HG03565 (cell line): Measurements from ENCODE around the gene NCBP3.
A peak's percentile ranks its signal among the peaks of the same experiment; 100 is the strongest.
"Not testable (repeated sequence)": the region's sequence is repeated elsewhere in the genome, so short reads cannot be mapped to it uniquely, and the experiment has no call there.

ENCODE experiments used
- ATAC-seq: cut with Tn5 transposase; IDR thresholded peaks from one replicate; pipeline ENCODE4 v1.9.1; 2021; ENCODE audit warnings: mild to moderate bottlenecking, moderate library complexity; ENCODE audit not compliant: unreplicated experiment

Gene NCBP3

DNA sequence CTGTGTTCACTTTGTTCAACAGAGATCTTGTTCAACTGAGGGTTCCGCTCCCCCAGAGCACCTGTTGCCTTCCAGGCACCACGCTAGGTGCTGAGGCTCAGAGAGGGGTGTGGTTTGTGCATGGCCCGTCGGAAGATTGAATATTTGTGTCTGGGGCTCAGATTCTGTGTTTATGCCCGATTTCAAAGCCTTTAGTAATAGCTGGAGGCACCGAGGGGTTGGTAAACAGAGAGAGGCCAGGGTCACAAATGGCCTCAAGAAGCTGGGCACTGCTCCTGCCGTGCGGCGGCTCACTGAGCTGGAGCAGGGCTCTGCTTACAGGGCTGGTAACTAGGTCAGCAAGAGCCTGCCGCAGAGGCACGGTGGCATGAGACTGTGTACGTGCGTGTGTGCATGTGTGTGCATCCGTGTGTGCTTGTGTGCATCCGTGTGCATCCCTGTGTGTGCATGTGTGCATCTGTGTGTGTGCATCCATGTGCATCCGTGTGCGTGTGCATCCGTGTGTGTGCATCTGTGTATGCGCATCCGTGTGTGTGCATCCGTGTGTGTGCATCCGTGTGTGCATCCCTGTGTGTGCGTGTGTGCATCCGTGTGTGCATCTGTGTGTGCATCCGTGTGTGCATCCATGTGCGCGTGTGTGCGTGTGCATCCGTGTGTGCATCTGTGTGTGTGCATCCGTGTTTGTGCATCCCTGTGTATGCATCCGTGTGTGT lies 50.5 kb downstream of the NCBP3 start:
- ATAC-seq = no peak

DNA sequence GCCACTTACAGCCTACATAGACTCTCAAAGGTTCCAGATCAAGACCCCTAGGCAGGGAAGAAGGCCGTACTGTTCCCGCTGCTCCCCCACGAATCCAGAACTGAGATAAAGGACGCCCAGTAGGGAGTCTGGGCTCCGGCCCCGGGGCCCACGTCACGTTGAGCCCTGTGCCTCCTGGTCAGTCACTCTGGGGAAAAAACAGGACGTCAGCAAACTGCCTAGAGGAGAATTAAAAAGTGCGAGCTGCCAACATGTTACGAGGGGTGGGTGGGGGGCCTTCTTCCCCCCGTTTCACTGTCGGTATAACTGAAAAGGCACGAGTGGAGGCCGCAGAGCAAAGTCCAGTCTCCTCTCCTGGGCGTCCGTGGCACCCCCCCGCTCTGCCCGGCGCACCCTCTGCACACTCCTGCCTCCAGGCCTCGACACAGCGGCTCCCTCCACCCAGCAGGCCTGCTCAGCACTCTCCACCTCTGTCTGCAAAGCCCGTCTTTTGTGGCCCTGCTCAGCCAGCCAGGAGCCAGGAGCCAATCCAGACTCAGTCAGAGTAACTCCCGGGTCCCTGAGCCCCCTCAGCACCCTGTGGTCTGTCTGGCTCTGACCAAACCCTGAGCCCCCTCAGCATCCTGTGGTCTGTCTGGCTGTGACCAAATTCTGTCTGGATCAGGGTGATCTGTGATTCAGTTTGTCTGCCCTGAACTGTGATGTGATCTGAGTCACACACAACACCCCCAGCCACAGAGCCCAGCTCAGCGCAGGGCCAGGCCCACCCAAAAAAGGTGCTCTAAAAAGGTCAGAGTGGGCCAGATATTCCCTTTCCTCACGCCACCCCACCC lies 51.3 kb downstream of the NCBP3 start:
- no peak for ATAC-seq

- ATAC-seq = not testable (repeated sequence)
These were observed 51.9 kb downstream of the NCBP3 start for GRCh38 chr17:3794152-3794551.

DNA sequence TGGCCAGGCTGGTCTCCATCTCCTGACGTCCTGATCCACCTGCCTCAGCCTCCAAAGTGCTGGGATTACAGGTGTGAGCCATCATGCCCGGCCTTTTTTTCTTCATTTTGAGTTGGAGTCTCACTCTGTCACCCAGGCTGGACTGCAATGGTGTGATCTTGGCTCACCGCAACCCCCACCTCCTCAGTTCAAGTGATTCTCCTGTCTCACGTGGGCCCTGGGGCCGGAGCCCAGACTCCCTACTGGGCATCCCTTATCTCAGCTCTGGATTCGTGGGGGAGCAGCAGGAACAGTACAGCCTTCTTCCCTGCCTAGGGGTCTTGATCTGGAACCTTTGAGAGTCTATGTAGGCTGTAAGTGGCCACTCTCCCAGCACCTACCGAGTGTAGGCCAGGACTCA lies 52.8 kb downstream of the NCBP3 start:
- ATAC-seq = not testable (repeated sequence)

- ATAC-seq = no peak
These were observed 53.6 kb downstream of the NCBP3 start for GRCh38 chr17:3792481-3792880.

DNA sequence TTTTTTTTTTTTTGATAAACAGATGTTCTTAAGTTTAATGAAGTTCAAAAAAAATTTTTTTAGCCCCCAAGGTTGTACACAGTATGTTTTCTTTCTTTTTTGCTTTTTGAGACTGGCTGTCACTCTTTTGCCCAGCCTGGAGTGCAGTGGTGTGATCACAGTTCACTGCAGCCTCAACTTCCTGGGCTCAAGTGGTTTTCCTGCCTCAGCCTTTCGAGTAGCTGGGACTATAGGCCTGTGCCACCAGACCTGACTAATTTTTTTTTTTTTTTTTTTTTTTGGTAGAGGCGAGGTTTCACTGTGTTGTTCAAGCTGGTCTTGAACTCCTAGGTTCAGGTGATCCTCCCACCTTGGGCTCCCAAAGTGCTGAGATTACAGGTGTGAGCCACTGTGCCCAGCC lies 57.8 kb downstream of the NCBP3 start:
- no peak for ATAC-seq

- not testable (repeated sequence) for ATAC-seq
These were observed 60.7 kb downstream of the NCBP3 start for GRCh38 chr17:3785323-3785722.

DNA sequence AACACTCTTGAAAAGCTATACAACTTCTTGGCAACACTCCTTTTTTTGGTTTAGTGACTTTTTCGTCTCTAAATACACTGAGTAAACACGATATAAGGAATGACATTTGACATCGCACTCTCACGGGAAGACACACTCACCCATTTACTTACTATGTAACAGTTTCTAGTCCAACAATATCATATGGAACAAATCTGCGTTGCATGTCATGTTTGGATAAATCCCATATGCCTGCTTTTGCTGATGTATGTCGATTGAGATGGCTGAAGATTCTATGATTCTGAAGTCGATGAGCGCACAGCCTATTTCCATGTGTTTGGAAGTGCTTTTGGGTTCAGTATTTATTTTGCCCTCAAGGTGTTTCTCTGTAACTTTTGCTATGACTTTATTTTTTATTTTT lies 63.3 kb downstream of the NCBP3 start:
- no peak for ATAC-seq

DNA sequence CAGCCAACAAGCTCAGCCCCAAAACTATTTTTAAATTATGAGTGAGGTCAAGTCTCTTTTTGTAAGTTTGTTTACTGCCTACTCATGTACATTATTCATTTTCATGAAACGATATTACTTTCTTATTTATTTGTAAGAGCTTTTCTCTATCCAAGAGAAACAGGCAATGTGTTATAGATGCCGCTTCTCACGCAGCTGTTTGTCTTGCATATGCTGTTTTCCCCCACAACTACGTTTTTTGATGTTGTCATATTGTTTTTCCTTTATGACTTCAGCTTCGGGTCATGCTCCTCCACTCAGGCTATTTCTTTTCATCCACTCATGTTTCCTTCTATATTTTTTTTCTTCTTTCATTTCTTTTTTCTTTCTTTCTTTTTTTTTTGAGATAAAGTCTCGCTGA lies 65.1 kb downstream of the NCBP3 start:
- ATAC-seq = no peak

GRCh38 chr17:3777366-3778120 lies 68.5 kb downstream of the NCBP3 start:
- ATAC-seq = no peak

DNA sequence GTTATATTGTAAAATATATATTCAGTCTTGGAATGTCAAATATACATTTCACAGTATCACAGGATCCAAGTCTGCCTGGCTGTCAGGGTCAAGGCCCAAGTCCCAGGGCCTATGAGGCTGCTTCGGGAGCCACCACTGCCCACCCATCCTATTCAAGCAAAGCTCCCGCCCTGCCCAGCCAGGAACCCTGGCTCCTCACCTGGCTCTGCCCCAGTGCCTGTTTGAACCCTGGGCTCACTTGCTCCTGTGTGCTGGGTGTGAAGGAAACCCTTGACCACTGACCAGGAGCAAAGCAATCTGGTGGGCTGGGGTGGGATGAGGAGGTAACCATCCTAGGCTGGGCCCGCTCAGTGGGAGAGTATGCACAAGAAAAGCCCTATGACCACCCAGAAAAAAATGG lies 72.1 kb downstream of the NCBP3 start:
- no peak for ATAC-seq

DNA sequence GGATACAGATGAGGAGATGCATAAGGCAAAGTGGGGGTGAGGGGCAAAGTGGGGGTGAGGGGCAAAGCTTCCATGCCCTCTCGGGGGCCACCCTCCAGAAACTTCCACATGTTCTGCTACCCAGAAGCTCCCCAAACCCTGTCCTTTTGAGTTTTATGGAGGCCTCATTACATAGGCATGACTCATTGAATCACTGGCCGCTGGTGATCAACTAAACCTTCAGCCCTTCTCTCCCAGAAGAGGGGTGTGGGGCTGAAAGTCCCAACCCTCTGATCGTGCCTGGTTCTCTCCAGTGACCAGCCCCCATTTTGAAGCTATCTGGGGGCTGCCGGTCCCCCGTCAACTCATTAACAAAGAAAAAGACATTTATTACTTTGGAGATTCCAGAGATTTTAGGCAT lies 72.5 kb downstream of the NCBP3 start:
- no peak for ATAC-seq

DNA sequence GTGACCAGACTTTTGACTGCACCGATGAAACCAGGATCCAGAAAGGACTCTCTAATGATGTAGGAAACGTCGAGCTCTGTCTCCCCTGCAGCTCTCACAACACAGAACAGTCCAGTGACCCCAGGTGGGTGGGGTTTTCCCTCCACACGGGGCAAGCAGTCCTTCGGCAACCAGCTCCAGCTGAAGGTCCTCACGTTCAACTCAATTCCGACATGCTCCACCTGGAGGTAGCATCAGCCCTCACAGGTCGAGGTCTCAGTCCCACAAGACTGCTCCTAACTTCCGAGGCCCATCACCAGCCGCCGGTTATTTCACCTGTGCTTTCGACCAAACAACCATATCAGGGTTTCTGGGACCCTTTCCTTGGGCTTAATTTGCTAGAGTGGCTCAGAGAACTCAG lies 73.3 kb downstream of the NCBP3 start:
- no peak for ATAC-seq

- ATAC-seq = no peak
These were observed 74.9 kb downstream of the NCBP3 start for GRCh38 chr17:3771140-3771539.

DNA sequence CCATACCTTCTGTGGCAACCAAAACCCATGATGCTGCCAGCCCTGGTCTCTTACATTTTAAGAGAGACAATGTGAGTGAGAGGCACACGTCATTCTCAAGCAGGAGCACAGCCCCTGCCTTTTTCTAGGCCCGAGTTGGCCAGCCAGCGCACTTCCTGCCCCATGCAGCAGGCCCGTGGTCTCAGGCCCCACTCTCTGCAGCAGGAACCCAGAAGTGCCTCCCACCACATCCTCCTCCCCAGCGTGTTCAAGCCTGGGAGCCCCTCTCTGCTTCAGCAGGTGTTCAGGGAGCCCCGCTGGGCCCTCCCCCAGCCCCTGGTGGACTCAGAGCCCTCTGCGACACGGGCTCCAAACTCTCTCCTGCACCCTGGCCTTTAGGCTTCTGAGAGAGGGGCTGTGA lies 75.6 kb downstream of the NCBP3 start:
- no peak for ATAC-seq

DNA sequence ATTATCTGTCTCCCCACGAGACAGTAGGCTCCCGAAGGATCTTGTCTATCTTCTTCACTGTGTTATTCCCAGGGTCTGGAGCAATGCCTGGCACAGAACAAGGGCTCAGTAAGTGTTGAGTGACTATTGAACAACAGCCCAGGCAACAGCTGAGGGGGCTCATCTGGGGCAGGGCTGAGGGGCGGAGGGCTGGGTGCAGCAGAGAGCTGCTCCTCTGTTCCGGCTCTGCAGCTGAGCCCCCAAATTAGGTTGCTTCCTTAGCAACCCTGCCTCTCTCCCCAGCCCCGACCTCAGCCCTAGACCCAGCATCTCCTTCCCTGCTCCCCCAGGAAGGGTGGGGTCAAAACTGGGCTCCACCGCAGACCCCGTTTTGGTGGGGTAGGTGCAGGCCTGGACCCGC lies 77.3 kb downstream of the NCBP3 start:
- ATAC-seq = no peak

DNA sequence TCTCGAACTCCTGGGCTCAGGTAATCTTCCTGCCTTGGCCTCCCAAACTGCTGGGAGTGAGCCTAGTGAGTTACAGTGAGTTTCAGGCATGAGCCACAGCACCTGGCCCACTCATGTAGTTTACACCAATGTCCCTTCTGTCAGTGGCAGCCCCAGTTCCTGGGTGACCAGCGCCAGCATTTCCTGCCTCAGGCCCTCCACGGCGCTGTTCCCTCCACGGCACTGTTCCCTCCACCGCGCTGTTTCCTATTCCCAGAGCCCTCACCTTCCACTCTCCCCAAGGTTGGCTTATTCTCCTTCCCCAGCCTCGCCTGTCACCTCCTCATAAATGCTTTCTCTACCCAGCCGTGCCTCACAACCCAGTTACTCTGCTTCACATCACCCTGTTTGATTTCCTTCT lies 77.7 kb downstream of the NCBP3 start:
- ATAC-seq = no peak

DNA sequence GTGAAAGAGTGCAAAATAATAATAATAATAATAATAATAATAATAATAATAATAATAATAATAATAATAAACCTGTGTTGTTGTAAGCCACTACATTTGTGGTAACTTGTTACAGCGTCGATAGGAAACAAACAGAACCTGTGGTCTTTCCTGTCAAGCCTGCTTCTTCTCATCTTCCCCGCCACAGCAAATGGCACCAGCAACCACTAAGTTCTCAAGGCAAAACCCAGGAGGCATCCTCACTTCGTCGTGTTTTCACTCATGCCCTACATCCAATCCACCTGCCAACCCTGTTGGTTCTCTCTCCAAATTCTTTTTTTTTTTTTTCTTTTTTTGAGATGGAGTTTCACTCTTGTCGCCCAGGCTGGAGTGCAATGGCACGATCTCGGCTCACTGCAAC lies 79.3 kb downstream of the NCBP3 start:
- ATAC-seq = no peak

DNA sequence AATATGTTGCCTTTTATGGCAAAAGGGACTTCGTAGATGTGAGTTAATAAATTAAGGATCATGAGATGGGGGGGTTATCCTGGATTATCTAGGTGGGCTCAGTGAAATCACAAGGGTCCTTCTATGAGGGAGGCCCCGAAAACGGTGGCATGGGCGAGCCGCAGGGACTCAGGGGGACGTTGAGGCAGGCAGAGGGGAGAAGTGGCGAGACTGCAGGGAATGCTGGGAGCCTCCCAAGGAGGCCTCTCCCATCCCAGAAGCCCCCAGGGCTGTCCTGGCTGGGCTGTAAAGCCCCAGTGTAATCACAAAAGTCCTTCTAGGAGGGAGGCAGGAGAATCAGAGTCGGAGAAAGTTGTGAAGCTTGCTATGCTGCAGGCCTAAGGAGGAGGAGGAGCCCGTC lies 80.1 kb downstream of the NCBP3 start:
- ATAC-seq = no peak

DNA sequence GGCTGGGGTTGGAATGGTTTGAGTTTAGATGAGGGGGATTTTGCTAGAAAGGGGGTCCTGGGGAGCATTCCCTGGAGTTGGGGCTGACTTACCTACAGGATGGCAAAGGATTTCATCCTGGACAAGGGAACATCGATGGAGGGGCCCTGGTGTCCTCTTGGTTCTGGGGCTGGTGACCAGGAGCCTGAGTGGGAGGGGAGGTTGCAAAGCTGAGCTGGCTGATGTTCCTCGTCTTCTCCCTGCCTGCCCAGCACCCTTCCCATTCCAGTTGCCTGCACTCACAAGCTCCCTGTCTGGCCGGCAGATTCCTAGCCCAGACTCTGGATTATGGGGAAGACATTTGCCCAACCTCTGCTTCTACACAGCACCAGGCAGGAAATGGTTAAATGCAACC lies 82.3 kb downstream of the NCBP3 start:
- no peak for ATAC-seq

GRCh38 chr17:3762922-3763776 lies 82.9 kb downstream of the NCBP3 start:
- peak; percentile 68 for ATAC-seq
